Endodermal cell (in vitro differentiated cells): ENCODE results near the gene TRIM38. TPM values are rescaled to one million over a fixed set of nuclear protein-coding genes. Genes with fewer than 3 reads are reported as not detected.

ENCODE experiments used
- DNase-seq: peaks from one replicate; pipeline ENCODE4 v3.0.0-alpha.2; 2017
- H3K27ac ChIP-seq: 2 replicates; pipeline ENCODE4 v1.5.1; 2013; ENCODE audit warnings: mild to moderate bottlenecking, low read depth, low read length, moderate library complexity
- H3K27me3 ChIP-seq: 2 replicates; pipeline ENCODE4 v1.6.1; 2013; ENCODE audit warnings: mild to moderate bottlenecking, low read length, moderate library complexity; ENCODE audit not compliant: insufficient read depth, control insufficient read depth, poor library complexity, severe bottlenecking
- H3K36me3 ChIP-seq: 2 replicates; pipeline ENCODE4 v1.7.0; 2013; ENCODE audit warnings: mild to moderate bottlenecking, low read length, moderate library complexity; ENCODE audit not compliant: control insufficient read depth, insufficient read depth
- H3K4me1 ChIP-seq: one replicate; pipeline ENCODE4 v1.7.0; 2013; ENCODE audit warnings: low read length; ENCODE audit not compliant: control insufficient read depth, insufficient read depth
- H3K4me3 ChIP-seq: 2 replicates; pipeline ENCODE4 v1.5.1; 2013; ENCODE audit warnings: mild to moderate bottlenecking, low read length, moderate library complexity
- H3K9ac ChIP-seq: 2 replicates; pipeline ENCODE4 v1.6.1; 2013; ENCODE audit warnings: mild to moderate bottlenecking, low read length, moderate library complexity; ENCODE audit not compliant: poor library complexity, severe bottlenecking; ENCODE audit errors: extremely low read depth
- H3K9me3 ChIP-seq: 2 replicates; pipeline ENCODE4 v1.6.1; 2013; ENCODE audit warnings: mild to moderate bottlenecking, low read length, moderate library complexity; ENCODE audit not compliant: control insufficient read depth
- H3K27ac Mint-ChIP-seq: 2 replicates; pipeline ENCODE4 v1.8.0; 2020; ENCODE audit warnings: mixed read lengths
- H3K27me3 Mint-ChIP-seq: 2 replicates; pipeline ENCODE4 v1.8.0; 2021; ENCODE audit warnings: mild to moderate bottlenecking, mixed read lengths; ENCODE audit not compliant: insufficient read depth
- H3K36me3 Mint-ChIP-seq: 2 replicates; pipeline ENCODE4 v1.8.0; 2020; ENCODE audit warnings: low read depth, mixed read lengths
- H3K4me1 Mint-ChIP-seq: 2 replicates; pipeline ENCODE4 v1.8.0; 2020; ENCODE audit warnings: mixed read lengths
- H3K4me3 Mint-ChIP-seq: 2 replicates; pipeline ENCODE4 v1.8.0; 2020; ENCODE audit warnings: mild to moderate bottlenecking, moderate library complexity, mixed read lengths
- H3K9me3 Mint-ChIP-seq: 2 replicates; pipeline ENCODE4 v1.8.0; 2020; ENCODE audit warnings: mild to moderate bottlenecking, mixed read lengths
- WGBS, 2 experiments: methylation state at CpG; one replicate each; pipeline versions ENCODE4 v1.1.5 to v1.1.7; 2013; ENCODE audit warnings: missing lambda C conversion rate in 2 of 2, mixed read lengths in 1 of 2; ENCODE audit not compliant: insufficient coverage in 1 of 2, insufficient read length in 1 of 2; 5-methylcytosine and 5-hydroxymethylcytosine counted together
- total RNA-seq, 2 donors: library from RNA; stranded (reverse); fragmentation: NEBNext Ultra II Directional in 1 of 2; extraction: Animal tissue kit (Norgen Biotek cat#: 25700) in 1 of 2; gene quantifications; 2 replicates in 1 of 2; 3 replicates in 1 of 2; pipeline ENCODE4 v1.2.1, GENCODE V29; 2021
- TF ChIP-seq, protein P1 (sequence below): fragments of 200-600 bp; sonication (generic); conservative IDR thresholded peaks from 2 replicates; pipeline ENCODE4 v1.5.0; 2021; ENCODE audit warnings: antibody characterized with exemption, mild to moderate bottlenecking

TRIM38 gene
- total RNA-seq, 2 donors from 2014 or later: 4.2 to 4.4 TPM

DNA sequence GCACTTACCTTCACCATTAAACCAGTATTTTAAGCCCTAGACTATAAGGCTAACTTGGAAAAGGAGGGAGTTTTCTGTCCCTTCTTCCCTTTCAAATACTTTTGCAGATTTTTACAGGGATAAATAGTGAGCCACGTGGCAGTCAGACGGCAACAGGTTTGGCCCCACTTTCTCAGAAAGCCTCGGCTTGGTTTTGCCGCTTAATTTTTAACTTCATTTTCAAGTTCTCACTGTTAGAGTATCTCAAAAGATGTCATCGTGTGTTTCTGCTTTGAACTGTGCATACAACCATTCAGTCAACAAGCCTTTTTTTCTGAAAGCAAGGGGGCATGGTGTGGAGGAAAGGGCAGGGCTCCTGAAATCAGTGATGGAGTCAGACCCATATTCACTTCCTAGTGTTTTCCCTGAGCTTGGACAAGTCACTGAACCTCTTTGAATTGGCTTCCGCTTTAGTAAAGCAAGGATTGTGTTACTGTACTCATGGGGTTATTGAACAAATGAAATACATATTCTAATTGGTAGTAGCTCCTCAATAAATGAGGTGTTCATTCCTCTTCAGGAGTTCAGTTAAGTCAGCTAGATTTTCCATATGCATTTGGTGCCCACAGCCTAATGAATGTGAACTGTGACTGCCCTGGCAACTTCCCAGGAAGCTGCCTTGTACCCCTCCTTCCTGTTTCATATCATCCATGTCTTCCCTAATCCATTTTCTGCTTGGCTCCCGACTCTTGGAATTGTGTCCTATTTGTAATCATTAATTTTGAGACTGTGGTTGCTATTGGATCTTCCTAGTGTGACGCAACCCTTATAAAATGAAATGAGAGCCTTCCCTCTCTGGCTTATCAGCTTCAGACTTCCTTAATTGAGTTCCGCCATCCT is 31.8 kb upstream of the TRIM38 start, which contains the start of gene SLC17A2:
Gene SLC17A2 (minus strand): TSS at position 160 of the 879 bp plus-strand sequence. CDS start 4,895 bp downstream, outside the sequence.
- Histone ChIP-seq H3K27ac (no peak within 1 kb of the TSS), H3K27me3 (no peaks in the 10 kb centered on the region), H3K4me3 (no peak within 1 kb of the TSS), H3K36me3 (no peaks in the 10 kb centered on the region), H3K9ac (no peak within 1 kb of the TSS), H3K9me3 (no peaks in the 10 kb centered on the region), H3K4me1 (no peaks in the 10 kb centered on the region)
- Mint-ChIP-seq H3K4me3 (no peak within 1 kb of the TSS), H3K27ac (no peak within 1 kb of the TSS), H3K27me3 (no peaks in the 10 kb centered on the region), H3K4me1 (no peaks in the 10 kb centered on the region), H3K36me3 (no peaks in the 10 kb centered on the region), H3K9me3 (no peaks in the 10 kb centered on the region)
- TF ChIP-seq, protein P1, sequence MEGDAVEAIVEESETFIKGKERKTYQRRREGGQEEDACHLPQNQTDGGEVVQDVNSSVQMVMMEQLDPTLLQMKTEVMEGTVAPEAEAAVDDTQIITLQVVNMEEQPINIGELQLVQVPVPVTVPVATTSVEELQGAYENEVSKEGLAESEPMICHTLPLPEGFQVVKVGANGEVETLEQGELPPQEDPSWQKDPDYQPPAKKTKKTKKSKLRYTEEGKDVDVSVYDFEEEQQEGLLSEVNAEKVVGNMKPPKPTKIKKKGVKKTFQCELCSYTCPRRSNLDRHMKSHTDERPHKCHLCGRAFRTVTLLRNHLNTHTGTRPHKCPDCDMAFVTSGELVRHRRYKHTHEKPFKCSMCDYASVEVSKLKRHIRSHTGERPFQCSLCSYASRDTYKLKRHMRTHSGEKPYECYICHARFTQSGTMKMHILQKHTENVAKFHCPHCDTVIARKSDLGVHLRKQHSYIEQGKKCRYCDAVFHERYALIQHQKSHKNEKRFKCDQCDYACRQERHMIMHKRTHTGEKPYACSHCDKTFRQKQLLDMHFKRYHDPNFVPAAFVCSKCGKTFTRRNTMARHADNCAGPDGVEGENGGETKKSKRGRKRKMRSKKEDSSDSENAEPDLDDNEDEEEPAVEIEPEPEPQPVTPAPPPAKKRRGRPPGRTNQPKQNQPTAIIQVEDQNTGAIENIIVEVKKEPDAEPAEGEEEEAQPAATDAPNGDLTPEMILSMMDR: no peak
- no peak for DNase-seq
- WGBS, 2 experiments: 95 to 96% methylated on average over 5 to 9 of the region's 9 CpGs

DNA sequence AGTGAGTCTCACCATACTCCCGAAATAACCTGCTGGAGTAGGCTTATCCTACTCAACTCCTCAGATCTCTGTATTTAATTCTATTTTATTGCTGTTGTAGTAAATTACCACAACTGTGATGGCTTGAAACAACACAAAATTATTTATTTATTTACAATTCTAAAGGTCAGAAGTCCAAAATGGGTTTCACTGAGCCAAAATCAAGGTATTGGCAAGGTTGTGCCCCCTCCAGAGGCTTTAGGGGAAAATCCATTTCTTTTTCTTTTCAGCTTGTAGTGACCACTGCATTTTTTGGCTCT is 31.2 kb upstream of the TRIM38 start:
- TF ChIP-seq, protein P1: no peak
- Mint-ChIP-seq H3K4me1 (no peaks in the 10 kb centered on the region), H3K9me3 (no peaks in the 10 kb centered on the region), H3K36me3 (no peaks in the 10 kb centered on the region), H3K27ac (no peak overlapping the region), H3K4me3 (no peak overlapping the region), H3K27me3 (no peaks in the 10 kb centered on the region)
- H3K9ac ChIP-seq: no peak overlapping the region
- no peaks in the 10 kb centered on the region for H3K36me3 ChIP-seq
- no peak overlapping the region for H3K4me3 ChIP-seq
- no peaks in the 10 kb centered on the region for H3K4me1 ChIP-seq
- H3K27me3 ChIP-seq: no peaks in the 10 kb centered on the region
- no peak overlapping the region for H3K27ac ChIP-seq
- no peak for DNase-seq
- 92% methylated on average over 1 of the region's 1 CpG; no CpG with 5 or more reads in 1 of the 2 experiments for WGBS, 2 experiments
- no peaks in the 10 kb centered on the region for H3K9me3 ChIP-seq

DNA sequence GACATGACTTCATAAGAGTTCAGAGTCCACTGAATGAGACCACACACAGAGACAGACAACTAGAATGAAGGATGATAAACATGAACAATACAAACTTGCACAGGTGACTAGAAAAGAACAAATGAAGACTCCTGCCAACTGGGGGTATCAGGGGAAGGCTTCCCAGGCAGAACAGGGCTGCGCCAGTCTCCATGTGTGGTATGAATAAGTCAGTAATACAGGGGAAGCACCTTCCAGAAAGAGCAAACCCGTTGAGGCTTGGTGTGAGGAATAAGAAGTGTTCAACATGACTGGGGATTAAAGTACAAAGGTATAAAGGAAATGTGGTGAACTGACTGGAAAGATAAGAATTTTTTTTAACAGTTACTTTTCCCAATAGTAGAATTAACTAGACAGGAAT is 28.4 kb upstream of the TRIM38 start:
- Histone ChIP-seq H3K4me1 (no peaks in the 10 kb centered on the region), H3K9ac (no peak overlapping the region), H3K4me3 (no peak overlapping the region), H3K9me3 (no peaks in the 10 kb centered on the region), H3K36me3 (no peaks in the 10 kb centered on the region), H3K27ac (no peak overlapping the region), H3K27me3 (no peaks in the 10 kb centered on the region)
- no peaks in the 10 kb centered on the region for H3K36me3 Mint-ChIP-seq
- no peaks in the 10 kb centered on the region for H3K4me1 Mint-ChIP-seq
- H3K27me3 Mint-ChIP-seq: no peaks in the 10 kb centered on the region
- WGBS, 2 experiments: 90% methylated on average over 2 of the region's 2 CpGs
- H3K27ac Mint-ChIP-seq: no peak overlapping the region
- TF ChIP-seq, protein P1: no peak
- H3K9me3 Mint-ChIP-seq: no peaks in the 10 kb centered on the region
- no peak overlapping the region for H3K4me3 Mint-ChIP-seq
- DNase-seq: no peak
